Stimulated activated CD8-positive, alpha-beta memory T cell treated with anti-CD3 and anti-CD28 coated beads, Interleukin-12 subunit alpha, Interleukin-12 subunit beta, amount 100 ng/mL, for 4 hours (primary cell): Measurements from ENCODE around the gene ARSB.
"Not testable (repeated sequence)": the region's sequence is repeated elsewhere in the genome, so short reads cannot be mapped to it uniquely, and the experiment has no call there.

Source experiments
- DNase-seq: peaks from one replicate; pipeline ENCODE4 v3.0.0-alpha.2; 2020; ENCODE audit warnings: low read depth

The ARSB gene

GRCh38 chr5:78953092-78953800 lies 31.9 kb downstream of the ARSB start:
- DNase-seq: no peak

GRCh38 chr5:78930721-78931120 lies 54.4 kb downstream of the ARSB start:
- no peak for DNase-seq

GRCh38 chr5:78929833-78930232 lies 55.3 kb downstream of the ARSB start:
- no peak for DNase-seq

GRCh38 chr5:78927657-78928282 lies 57.3 kb downstream of the ARSB start:
- no peak for DNase-seq

- DNase-seq: no peak
Measured at GRCh38 chr5:78926252-78926651, 58.9 kb downstream of the ARSB start.

- DNase-seq: no peak
Measured at GRCh38 chr5:78925129-78925876, 59.8 kb downstream of the ARSB start.

GRCh38 chr5:78923622-78923970 lies 61.5 kb downstream of the ARSB start:
- no peak for DNase-seq

- DNase-seq: no peak
Measured at GRCh38 chr5:78922879-78923621, 62.1 kb downstream of the ARSB start.

GRCh38 chr5:78920604-78921003 lies 64.5 kb downstream of the ARSB start:
- DNase-seq: no peak

- DNase-seq: no peak
Measured at GRCh38 chr5:78919796-78920195, 65.3 kb downstream of the ARSB start.

GRCh38 chr5:78916044-78916443 lies 69.1 kb downstream of the ARSB start:
- no peak for DNase-seq

- no peak for DNase-seq
Measured at GRCh38 chr5:78915170-78915569, 69.9 kb downstream of the ARSB start.

GRCh38 chr5:78912811-78913210 lies 72.3 kb downstream of the ARSB start:
- no peak for DNase-seq

- DNase-seq: no peak
Measured at GRCh38 chr5:78912085-78912771, 72.9 kb downstream of the ARSB start.

GRCh38 chr5:78909224-78909983 lies 75.7 kb downstream of the ARSB start:
- not testable (repeated sequence) for DNase-seq

GRCh38 chr5:78908173-78909061 lies 76.7 kb downstream of the ARSB start:
- DNase-seq: no peak

- DNase-seq: no peak
Measured at GRCh38 chr5:78907255-78907891, 77.7 kb downstream of the ARSB start.

- DNase-seq: no peak
Measured at GRCh38 chr5:78905084-78905938, 79.8 kb downstream of the ARSB start.

GRCh38 chr5:78903861-78904260 lies 81.2 kb downstream of the ARSB start:
- DNase-seq: no peak
